CD4-positive, alpha-beta T cell treated with Interferon gamma for 1 hour (primary cell): Measurements from ENCODE around the gene SOX6.

Experiments used
- DNase-seq: peaks from one replicate; pipeline ENCODE4 v3.0.0-alpha.2; 2020

SOX6 gene

DNA sequence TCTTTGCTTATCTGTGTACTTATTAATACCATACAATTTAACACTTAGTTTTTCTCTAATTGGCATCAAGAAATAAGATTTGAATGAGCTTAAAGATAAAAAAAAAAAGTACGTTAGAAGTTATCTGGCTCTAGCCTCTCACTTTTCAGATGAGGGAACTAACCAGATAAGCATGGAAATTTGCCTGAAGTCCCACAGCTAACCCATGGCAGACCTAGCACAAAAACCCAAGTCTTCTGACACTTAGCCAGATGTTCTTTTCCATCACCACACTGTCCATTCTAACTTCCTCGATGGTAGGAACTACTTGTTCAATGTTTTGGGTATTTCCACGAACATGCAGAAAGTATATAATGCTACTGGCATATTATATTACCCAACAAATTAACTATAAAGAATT lies 7.4 kb upstream of the SOX6 start:
- DNase-seq: no peak

DNA sequence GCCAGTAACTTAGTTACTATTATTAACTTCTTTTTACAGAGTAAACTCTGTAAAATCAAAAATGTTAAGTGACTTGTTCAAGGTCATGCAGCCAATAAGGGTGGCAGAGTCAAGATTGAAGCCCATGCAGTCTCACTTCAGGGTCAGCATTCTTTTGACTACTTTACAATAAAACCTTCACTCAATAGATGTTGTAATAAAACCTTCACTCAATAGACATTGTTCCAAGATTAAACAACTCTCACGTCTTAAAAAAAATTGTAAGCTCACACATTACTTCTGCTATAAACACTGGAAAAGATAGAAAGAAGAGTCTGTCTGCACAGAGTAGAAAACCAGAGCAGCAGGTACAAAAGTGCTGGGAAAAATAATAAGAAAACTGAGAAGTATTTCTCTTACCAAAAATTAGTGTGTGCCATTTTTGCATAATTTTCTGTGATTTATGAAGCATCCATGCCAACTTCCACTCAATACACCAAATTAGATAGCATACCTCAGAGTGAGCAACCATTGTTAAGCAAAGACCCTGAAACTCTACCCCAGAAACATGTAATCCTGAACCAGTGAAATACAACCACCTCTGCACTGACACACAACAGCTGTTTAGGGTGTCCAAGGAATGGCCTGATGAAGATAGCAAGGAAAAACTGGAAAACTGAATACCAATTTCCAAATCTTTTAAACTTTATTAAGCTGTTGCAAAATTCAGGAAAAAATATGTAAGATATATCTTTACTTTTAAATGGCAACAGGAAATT lies 4.9 kb upstream of the SOX6 start:
- no peak for DNase-seq

DNA sequence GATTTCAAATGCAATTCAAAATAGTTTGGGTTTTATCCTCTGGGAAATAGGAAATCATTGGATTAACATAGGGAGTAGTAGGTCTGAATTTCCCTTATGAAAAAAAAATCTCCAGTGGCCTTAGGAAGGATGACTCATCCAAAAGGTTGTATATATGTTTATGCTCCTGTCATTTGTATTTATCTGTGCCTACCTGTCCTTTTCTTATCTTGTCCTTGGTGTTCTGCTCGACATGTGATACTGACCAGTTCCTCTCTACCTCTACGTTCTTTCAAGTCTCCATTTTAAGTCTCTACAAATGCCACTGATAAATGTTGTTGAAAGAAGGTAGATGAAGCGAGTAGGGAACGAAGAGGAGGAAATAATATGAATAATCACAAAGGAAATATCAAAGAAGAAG lies 3.0 kb upstream of the SOX6 start:
- DNase-seq: no peak

DNA sequence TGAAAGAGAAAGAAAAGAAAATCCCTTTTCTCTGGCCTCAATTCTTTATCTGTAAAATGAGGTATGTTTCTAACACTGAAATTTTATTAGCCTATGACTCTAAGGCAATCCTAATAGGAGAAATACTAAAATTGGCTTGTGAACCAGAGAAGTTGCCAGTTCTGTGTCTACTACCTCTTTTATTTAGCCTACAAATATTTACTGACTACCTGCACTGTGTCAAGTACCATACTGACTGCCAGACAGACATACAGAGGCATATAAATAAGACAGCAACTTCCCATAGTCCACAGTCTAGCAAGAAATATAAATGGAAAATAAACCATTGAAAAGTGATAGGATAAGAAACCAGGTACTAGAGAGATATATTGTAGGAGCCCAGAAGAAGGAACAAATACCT lies 2.4 kb upstream of the SOX6 start:
- no peak for DNase-seq

DNA sequence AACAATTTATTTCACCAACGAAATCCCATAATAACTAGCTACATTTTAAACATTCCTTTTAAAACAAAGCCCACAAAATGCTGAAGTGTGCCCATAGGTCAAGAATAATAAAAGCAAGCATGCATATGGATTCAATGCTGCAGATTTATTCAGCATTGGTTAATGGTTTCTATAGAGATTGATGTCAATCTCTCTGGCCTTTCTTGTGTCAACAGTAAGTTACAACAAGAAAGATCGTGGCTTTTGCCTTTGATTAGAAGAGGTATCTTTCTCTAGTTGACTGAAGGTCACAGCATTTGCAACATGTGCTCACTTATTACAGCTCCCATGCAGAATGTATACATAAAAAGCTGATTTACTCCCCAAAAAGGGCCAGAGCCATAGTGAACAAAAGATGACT lies 1.4 kb upstream of the SOX6 start:
- no peak for DNase-seq

DNA sequence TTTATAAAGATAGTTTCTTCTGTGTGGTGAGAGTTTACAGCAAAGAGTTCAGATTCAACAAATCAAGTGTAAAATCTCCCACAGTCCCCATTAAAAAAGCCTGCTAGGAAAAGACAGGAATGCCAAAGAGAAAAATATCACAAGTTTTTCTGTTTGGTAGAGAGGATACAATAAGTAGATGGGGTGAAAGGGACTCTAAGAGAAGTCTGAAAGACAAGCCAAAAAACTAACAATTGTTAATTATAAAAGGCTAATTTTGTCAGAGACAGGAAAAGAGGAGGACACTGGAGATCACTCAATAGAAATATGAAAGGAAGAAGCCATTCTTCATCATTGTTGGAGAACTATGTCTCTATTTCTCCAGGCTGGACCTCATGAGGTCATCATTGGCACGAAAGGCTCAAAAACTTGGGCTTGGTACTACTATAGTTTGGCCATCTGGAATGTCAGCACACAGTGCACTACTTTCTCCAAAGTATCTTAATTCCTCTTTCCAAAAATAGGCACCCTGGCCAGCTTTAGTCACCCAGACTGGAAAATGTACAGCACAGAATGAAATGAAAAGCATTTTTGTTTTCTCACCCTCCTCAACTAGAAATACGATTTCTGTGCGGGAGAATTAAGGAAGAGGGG lies 531 bp upstream of the SOX6 start:
- no peak for DNase-seq

DNA sequence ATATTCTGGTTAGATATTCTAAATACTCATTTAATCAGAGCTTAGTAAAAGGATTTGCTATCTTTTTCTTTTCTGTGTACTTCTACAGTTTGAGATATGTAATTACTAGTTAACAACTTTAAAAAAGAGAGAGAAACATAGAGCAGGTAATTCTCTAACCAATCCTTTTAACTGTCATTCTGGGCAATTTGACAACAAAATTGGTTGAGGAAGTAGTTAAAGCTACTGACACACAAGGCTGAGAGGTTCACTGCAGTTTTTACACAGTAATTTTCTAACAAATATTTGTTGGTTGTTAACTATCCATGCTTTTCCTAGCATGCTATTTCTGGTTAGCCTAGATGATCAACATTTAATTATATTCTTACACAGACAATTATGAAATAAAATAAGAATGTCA lies 3.6 kb downstream of the SOX6 start:
- no peak for DNase-seq

DNA sequence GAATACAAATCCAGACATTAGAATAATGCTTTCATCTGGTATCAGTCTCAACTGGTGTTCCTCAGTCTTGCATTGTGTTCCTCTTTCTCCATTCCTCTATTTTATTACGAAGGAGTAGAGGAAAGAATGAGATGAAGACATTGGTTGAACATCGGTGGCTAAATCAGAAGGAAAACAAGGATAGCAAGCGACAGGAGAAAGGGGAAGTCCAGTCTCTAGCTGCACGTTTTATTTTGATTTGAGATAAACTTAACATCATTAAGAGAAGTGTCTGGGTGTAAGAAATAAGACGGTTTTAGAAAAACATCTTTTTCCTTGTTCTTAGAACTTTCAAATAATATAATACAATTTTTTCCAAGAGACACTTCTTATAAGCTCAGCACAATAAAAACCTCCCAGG lies 6.2 kb downstream of the SOX6 start:
- DNase-seq: no peak

DNA sequence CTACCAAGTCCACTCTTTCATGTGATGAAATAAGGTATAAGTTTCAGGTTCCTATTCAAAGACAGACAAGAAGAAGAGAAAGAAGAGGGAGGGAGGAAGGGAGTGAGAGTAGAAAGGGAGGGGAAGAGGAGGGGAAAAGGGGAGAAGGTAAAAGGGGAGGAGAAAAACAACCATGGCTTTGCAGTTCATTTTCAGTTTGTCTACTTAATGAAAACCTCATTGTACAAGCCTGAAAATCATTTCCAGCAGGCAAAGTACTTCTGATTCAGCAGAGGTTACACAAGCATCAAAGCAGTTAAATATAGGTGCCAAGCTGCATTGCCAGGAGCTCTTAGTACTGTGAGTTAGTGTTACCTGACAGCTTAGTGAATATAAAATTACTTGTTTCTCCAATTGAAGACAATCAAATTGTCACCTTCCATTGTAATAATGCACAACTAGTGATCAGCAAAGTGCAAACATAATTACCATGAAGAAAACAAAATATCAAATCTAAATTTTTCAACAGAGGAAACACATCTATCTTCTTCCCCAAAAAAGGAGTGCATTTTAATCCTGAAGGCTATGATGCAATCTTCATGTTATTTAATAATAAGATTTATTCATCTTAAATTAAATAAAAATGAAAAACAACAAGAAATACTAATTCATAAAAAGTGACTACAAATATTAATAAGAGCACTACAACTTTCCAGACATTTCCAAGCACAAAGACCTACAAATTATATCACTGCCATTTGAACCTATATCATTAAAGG lies 8.2 kb downstream of the SOX6 start:
- DNase-seq: no peak

DNA sequence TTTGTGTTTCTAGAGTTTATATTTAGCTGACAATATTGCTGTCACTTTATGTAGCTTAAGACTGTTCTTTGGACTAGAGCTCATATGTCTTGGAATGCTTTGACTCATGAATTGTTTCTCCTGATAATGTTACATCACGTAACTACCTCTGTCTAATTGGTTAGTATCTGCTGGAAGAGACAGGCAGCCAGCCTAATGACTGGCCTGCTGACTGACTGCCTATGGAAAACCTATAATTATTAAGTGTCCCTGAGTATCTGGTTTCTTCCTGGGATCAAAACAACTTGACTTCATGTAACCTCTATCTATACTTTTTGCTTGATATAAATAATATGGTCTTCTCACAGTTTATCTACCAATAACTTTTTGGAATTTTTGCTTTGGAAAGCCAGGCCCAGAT lies 9.4 kb downstream of the SOX6 start:
- no peak for DNase-seq

DNA sequence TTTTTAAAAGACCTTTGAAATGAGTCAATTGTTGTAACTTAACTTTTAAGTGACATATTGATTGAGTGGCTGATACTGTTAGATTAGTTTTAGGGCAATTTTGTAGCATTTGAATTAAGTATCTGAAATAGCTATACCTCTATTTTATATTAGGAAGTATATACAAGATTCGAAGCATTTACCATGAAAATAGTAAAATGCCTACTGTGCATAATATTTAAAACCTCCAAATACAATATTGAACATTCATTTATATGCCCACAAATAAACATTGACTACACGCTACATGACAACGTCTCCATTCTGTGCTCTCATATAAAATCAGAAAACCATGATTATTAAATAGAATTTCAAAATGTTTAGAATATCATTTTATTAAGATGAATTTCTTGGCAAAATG lies 14.5 kb downstream of the SOX6 start:
- no peak for DNase-seq

DNA sequence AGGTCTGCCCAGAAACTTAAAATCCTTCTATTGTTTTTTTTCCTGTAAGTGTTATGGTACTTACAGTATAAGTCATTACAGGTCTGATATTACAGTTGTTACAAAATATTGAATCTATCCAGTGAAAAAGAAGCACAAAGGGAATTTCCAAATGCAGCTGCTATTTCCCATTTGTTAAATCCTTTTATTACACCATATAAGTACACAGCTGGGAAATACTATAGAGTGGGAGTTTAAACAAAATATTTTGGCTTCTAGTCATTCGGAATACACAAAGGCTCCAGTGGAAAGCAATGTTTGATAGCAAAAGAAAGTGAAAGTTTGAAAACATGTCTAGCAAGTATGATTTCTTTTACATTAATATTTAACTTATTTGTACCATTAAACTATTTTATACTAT lies 18.0 kb downstream of the SOX6 start:
- no peak for DNase-seq

DNA sequence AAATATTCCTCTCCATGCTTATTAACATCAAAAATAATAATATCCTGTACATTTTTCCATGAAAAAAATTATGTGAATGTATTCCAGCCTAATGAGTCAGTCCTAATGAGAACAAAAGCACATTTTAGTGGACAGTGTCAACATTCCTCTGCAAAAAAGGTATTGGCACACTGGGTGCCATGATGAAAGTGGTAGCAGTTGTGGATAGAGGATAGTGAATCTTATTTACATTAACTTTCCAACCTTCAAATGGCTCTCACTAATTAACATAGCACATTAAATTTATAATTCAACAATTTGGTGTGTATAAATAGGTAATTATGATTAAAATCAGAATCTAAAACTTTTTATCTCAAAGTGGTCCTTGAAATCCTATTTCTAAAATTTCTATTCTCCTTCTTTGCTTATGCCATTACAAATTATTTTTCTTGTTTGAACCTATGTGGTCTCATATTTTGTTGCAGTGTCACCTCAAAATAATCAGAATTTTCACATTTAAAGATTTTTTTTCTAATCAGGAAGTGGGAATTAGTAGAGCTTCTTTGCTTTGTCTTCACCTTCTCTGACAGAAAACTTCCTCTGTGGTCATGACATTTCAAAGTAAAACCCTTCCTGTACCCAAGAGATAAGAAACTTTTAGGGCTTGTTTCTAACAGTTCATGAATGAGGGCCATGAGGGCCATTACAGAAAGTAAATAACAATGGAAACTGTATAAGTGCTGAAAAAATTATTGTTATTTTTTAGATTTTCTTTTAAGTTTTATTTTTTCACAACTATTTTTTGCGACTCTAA lies 18.7 kb downstream of the SOX6 start:
- no peak for DNase-seq

DNA sequence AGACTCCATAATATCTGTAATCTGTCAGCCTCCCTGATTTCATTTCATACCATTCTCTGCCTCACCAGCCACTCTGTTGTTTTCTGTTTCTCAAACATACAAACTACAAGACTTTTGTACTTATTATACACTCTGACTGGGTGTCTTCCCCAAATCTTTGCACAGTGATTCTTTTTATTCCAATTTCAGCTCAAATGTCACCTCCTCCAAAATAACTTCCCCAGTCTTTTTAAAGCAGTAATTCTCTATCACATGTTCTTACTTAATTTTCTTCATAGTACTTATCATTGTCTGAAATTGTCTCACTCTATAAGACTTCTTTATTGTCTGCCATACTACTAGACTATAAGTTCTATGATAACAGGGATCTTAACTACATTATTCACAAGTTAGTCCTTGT lies 19.6 kb downstream of the SOX6 start:
- DNase-seq: no peak

DNA sequence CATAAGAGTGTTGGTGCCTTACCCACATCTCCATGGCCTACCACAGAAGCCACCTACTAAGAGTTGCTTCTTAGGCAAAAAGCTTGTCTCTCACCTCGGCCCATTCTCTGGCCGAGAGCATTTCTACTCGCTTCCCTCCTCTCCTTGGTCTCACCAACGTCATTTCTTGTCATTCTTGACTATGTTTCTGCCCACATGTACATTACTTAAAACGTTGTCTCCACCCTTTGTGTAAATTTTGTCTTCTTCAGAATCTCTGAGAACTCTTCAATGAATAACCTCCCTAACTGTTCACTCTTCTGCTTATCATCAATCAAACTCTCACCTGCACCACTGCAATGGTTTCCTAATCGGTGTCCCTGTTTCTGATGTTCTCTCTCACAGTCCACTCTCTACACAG lies 20.1 kb downstream of the SOX6 start:
- no peak for DNase-seq

DNA sequence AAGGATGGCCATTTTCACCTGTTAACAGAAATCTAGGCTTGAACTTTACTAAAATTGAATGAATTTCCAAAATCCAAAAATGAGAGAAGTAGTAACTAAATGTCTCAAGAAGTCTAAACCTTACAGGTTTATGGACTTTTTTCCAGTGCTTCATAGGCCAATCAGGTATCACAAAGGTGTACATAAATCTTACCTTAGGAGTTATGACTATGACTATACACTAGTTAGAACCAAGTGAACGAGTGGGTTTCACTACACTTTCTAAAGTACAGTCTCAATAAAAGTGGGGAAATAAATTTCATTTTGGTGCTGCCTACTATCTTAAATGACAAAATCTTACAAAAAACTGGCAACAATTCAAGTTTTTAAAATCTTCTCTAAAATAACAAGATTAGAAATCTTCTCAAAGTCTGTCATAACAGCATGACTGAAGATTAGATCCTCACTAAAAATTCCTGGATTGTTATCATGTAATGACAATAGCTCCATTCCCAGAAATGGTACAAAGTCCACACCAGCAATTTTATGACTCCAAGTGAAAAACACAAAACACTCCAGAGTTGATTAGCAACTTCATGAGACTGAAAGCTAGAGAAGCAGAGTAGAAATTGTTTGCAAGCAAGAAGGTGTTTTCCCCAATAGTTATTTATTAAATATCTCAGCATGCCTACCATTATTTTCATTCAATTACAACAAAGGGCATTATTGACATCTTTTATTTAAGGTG lies 20.9 kb downstream of the SOX6 start:
- no peak for DNase-seq

DNA sequence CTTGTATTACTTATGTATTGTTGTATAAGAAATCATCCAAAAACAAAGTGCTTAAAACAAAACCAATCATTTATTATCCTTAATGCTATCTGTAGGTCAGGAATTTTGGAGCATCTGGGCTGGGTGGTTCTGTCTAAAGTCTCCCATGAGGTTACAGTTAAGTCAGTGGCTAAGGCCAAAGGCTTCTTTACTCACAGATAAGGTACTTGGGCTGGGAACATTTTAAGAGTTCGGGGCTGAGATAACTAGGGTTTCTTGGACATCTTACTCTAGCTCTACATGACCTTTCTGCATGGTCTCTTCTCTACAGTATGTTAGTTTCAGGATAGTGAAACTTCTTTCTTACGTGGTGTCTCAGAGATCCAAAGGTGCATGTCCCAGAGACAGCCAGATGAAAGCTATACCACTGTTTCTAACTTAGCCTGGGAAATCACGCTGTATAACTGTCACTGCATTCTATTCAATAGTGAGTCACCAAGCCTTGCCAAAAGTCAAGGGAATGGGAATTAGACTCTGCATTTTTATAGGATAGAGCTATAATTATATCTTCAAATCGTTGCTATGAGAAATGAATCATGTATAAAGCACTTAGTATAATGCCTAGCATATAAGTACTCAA lies 29.6 kb downstream of the SOX6 start:
- DNase-seq: no peak

DNA sequence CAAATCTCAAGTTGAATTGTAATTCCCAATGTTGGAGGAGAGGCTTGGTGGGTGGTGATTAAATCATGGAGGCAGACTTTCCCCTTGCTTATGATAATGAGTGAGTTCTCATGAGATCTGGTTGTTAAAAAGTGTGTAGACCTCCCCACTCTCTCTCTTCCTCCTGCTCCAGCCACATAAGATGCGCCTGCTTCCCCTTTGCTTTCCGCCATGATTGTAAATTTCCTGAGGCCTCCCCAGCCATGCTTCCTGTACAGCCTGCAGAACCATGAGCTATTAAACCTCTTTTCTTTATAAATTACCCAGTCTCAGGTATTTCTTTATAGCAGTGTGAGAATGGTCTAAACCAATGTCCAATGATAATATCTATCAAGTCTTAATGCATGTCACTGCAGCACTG lies 34.2 kb downstream of the SOX6 start:
- DNase-seq: no peak

DNA sequence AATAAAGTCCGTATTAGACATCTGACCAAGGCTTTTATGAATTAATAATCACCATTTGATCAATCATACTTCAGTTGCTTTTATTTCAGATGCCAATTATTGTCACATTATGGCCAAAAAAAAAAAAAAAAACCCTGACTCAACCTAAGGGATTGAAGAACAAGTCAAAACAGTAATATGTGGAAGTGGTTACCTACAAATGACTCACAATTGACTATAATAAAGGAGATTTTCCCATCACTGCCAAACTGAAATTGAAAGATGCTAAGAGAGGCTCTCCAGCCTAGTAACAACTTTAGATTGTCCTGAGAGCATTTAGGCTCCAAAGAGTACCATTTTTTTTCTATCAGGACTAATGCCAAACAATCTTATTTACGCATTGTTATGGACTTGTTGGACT lies 35.2 kb downstream of the SOX6 start:
- no peak for DNase-seq

DNA sequence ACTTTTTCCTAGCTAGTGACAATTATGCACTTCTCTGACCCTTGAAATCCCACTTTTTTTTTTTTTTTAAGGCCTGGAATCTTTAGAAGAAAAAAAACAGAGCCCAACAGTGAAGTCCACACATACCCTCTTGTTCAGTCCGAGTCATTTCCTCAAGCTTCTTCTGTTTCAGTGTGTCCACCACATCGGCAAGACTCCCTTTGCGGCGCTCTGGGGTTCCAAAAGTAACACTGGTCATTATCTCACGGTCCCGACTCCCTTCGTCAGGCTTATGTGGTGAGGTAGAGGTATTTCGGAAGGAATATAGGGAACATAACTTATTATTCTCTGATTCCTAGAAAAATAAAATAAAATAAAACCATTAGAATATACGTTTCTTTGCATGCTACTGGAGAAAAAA lies 38.0 kb downstream of the SOX6 start:
- DNase-seq: no peak

DNA sequence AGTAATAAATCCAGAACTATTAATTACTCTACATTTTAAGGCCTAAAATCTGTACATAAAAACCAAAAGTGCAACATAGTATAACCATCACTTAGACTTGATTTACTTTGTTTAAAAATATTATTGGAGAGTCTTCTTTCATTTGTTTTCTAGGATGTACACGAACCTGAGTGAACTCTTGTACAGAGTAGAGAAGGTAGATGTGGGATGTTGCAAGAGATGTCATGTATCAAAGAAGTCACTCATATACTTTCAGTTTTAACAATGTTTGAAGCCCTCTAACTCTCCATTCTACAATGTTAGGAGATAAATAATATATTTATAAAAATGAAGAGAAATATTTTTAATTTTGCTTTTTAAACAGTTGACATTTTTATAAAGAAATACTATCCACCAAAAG lies 38.6 kb downstream of the SOX6 start:
- DNase-seq: no peak

DNA sequence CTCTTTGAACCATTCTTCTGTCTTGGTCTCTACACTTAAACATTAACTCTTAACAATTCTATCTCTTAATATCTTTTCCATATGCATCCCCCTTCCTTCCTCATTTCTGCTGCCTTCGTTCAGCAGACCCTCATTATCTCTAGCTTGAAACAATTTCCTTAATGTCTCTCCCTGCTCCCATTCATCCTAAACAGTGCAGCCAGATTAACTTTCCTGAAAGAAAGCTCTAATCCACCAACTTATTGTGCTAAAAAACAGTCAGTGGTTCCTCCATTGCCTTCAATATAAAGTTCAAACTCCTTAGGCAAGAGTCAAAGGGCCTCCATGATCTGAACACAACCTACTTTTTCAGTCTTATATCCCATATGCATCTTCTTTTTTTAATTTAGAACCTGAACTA lies 42.5 kb downstream of the SOX6 start:
- DNase-seq: no peak
